HepG2 (cell line): ENCODE data around the gene GDF9. TPM values are rescaled to one million over a fixed set of nuclear protein-coding genes. Genes with fewer than 3 reads are reported as not detected.
A peak's percentile ranks its signal among the peaks of the same experiment; 100 is the strongest.

ENCODE experiments used
- ARID4A ChIP-seq: sonication (generic); formaldehyde crosslinking; IDR thresholded peaks from 2 replicates; pipeline ENCODE4 v1.5.0; 2020; ENCODE audit warnings: mild to moderate bottlenecking, missing genetic modification reagents, borderline replicate concordance
- BHLHE40 ChIP-seq: IDR thresholded peaks from 2 replicates; pipeline ENCODE4 v1.6.1; 2011; ENCODE audit warnings: low read length, improper control_type of control experiment
- CBX1 ChIP-seq: IDR thresholded peaks from one replicate; pipeline ENCODE4 v1.6.1; 2016; ENCODE audit warnings: antibody characterized with exemption, low read depth
- FOXO1 ChIP-seq: sonication (generic); formaldehyde crosslinking; IDR thresholded peaks from 2 replicates; pipeline ENCODE4 v1.4.0; 2020; ENCODE audit warnings: missing genetic modification reagents
- GABPB1 ChIP-seq: IDR thresholded peaks from 2 replicates; pipeline ENCODE4 v1.6.1; 2016; ENCODE audit warnings: mild to moderate bottlenecking, missing genetic modification reagents, moderate library complexity, missing compliant biosample characterization
- GMEB1 ChIP-seq: sonication (generic); formaldehyde crosslinking; IDR thresholded peaks from 2 replicates; pipeline ENCODE4 v1.5.1; 2020; ENCODE audit warnings: missing genetic modification reagents, mild to moderate bottlenecking, borderline replicate concordance
- HMG20B ChIP-seq: conservative IDR thresholded peaks from 2 replicates; pipeline ENCODE4 v1.6.1; 2016; ENCODE audit warnings: missing genetic modification reagents, missing compliant biosample characterization
- HOXA9 ChIP-seq: sonication (generic); formaldehyde crosslinking; IDR thresholded peaks from 2 replicates; pipeline ENCODE4 v1.8.1; 2022; ENCODE audit warnings: missing genetic modification reagents, mild to moderate bottlenecking, moderate library complexity, borderline replicate concordance
- KMT2A ChIP-seq: sonication (generic); formaldehyde crosslinking; IDR thresholded peaks from 2 replicates; pipeline ENCODE4 v1.4.0; 2020; ENCODE audit warnings: missing genetic modification reagents
- MEIS2 ChIP-seq: sonication (generic); formaldehyde crosslinking; IDR thresholded peaks from 2 replicates; pipeline ENCODE4 v1.9.0; 2021; ENCODE audit warnings: mild to moderate bottlenecking, missing genetic modification reagents
- MTA1 ChIP-seq: sonication (generic); formaldehyde crosslinking; IDR thresholded peaks from 2 replicates; pipeline ENCODE4 v1.4.0; 2020; ENCODE audit warnings: missing genetic modification reagents, mild to moderate bottlenecking, borderline replicate concordance
- NR2F1 ChIP-seq, 2 experiments: fragments of 450-650 bp in 1 of 2; formaldehyde crosslinking in 1 of 2; IDR thresholded peaks; 2 replicates each; pipeline versions ENCODE4 v1.5.0 to v1.6.1; 2016 to 2020; ENCODE audit warnings: mild to moderate bottlenecking in 1 of 2, missing compliant biosample characterization in 1 of 2, missing genetic modification reagents in 1 of 2, moderate library complexity in 1 of 2
- PAWR ChIP-seq: sonication (generic); formaldehyde crosslinking; IDR thresholded peaks from 2 replicates; pipeline ENCODE4 v1.4.0; 2020; ENCODE audit warnings: missing genetic modification reagents, mild to moderate bottlenecking, borderline replicate concordance
- RBM39 ChIP-seq: fragments of 200-400 bp; formaldehyde crosslinking; IDR thresholded peaks from one replicate; pipeline ENCODE4 v1.6.1; 2018; ENCODE audit warnings: antibody characterized with exemption, mild to moderate bottlenecking, low read depth, low read length; ENCODE audit not compliant: poor library complexity, severe bottlenecking
- SMYD3 ChIP-seq: sonication (generic); formaldehyde crosslinking; IDR thresholded peaks from 2 replicates; pipeline ENCODE4 v1.8.1; 2023; ENCODE audit warnings: mild to moderate bottlenecking, missing genetic modification reagents
- SRSF1 ChIP-seq: fragments of 200-400 bp; formaldehyde crosslinking; optimal IDR thresholded peaks from 2 replicates; pipeline ENCODE3; 2017; ENCODE audit warnings: mild to moderate bottlenecking, low read depth, low read length, moderate library complexity
- TAF15 ChIP-seq: fragments of 200-400 bp; formaldehyde crosslinking; IDR thresholded peaks from one replicate; pipeline ENCODE4 v1.6.1; 2018; ENCODE audit warnings: mild to moderate bottlenecking, low read depth, low read length; ENCODE audit not compliant: poor library complexity, severe bottlenecking
- YEATS4 ChIP-seq: sonication (generic); formaldehyde crosslinking; IDR thresholded peaks from 2 replicates; pipeline ENCODE4 v1.4.0; 2020; ENCODE audit warnings: missing genetic modification reagents, borderline replicate concordance
- ZBTB2 ChIP-seq: sonication (generic); formaldehyde crosslinking; IDR thresholded peaks from 2 replicates; pipeline ENCODE4 v1.8.0; 2022; ENCODE audit warnings: low read depth, missing genetic modification reagents
- ZFP82 ChIP-seq: sonication (generic); formaldehyde crosslinking; IDR thresholded peaks from 2 replicates; pipeline ENCODE4 v1.5.1; 2020; ENCODE audit warnings: mild to moderate bottlenecking, missing genetic modification reagents, borderline replicate concordance
- ZMYM2 ChIP-seq: sonication (generic); formaldehyde crosslinking; IDR thresholded peaks from 2 replicates; pipeline ENCODE4 v1.8.0; 2022; ENCODE audit warnings: mild to moderate bottlenecking, missing genetic modification reagents
- ZNF225 ChIP-seq: sonication (generic); formaldehyde crosslinking; IDR thresholded peaks from 2 replicates; pipeline ENCODE4 v1.4.0; 2020; ENCODE audit warnings: mild to moderate bottlenecking, missing genetic modification reagents
- ZNF317 ChIP-seq: sonication (generic); formaldehyde crosslinking; IDR thresholded peaks from 2 replicates; pipeline ENCODE4 v1.5.0; 2020; ENCODE audit warnings: mild to moderate bottlenecking, missing genetic modification reagents
- ZNF883 ChIP-seq: sonication (generic); formaldehyde crosslinking; IDR thresholded peaks from 2 replicates; pipeline ENCODE4 v1.5.1; 2020; ENCODE audit warnings: mild to moderate bottlenecking, missing genetic modification reagents; ENCODE audit errors: not compliant biosample characterization
- polyA plus RNA-seq, 8 experiments: library from polyadenylated mRNA; depleted of rRNA in 3 of 8; stranded (reverse) in 7 of 8; unstranded in 1 of 8; fragments of >200 nt; fragmentation: Illumina TruSeq in 4 of 8; extraction: Trizol in 4 of 8; gene quantifications; 2 replicates each; pipeline versions ENCODE4 v1.2.1 to v1.2.3, GENCODE V29; 2011 to 2016; ENCODE audit warnings: low read depth in 4 of 8, missing spikeins in 1 of 8, mixed read lengths in 1 of 8; ENCODE audit not compliant: insufficient read depth in 1 of 8
- total RNA-seq, 5 experiments: library from RNA; depleted of rRNA; stranded (reverse); fragments of >200 nt; fragmentation: Illumina TruSeq; extraction: Trizol; gene quantifications; 2 replicates each; pipeline ENCODE4 v1.2.3, GENCODE V29; 2016; ENCODE audit warnings: low read depth in 1 of 5

Gene GDF9
- total and polyA plus RNA-seq, 2 of the 13 experiments (the other 11 are each of a cell fraction or from before 2014, with no cell fraction given): 0.33 to 0.38 TPM

GRCh38 chr5:132820162-132820754 is 46.0 kb downstream of the GDF9 start (continued):
- TF ChIP-seq ZNF225 (CRISPR knock-in tag) (no peak), TAF15 (no peak), HMG20B (CRISPR knock-in tag) (no peak), MEIS2 (CRISPR knock-in tag) (no peak), ARID4A (peak; percentile 42; the same call in 1 of the 2 replicates), ZNF883 (CRISPR knock-in tag) (no peak), ZNF317 (CRISPR knock-in tag) (no peak; the same call in 1 of the 2 replicates), CBX1 (no peak), FOXO1 (CRISPR knock-in tag) (no peak), GMEB1 (CRISPR knock-in tag) (no peak), ZBTB2 (no peak), NR2F1 (CRISPR knock-in tag; IDR thresholded peaks at IDR 0.05) (no peak), RBM39 (no peak), KMT2A (CRISPR knock-in tag) (peak; percentile 23; the same call in 1 of the 2 replicates), ZMYM2 (CRISPR knock-in tag) (0 out of 2 replicates have a peak, but pooled peaks have one; percentile 34), HOXA9 (CRISPR knock-in tag) (no peak), YEATS4 (CRISPR knock-in tag) (no peak), ZFP82 (CRISPR knock-in tag) (no peak), GABPB1 (CRISPR knock-in tag) (no peak), MTA1 (CRISPR knock-in tag) (no peak), SRSF1 (no peak), SMYD3 (CRISPR knock-in tag) (no peak), PAWR (no peak), BHLHE40 (no peak)
